Activated CD4-positive, alpha-beta T cell treated with anti-CD3 and anti-CD28 coated beads, Interleukin-2, amount 10 ng/mL, durations not matched to agents 7 days and 5 days (primary cell): Measurements from ENCODE around the gene CCDC152. TPM values are rescaled to one million over a fixed set of nuclear protein-coding genes. Genes with fewer than 3 reads are reported as not detected.
"Not testable (repeated sequence)": the region's sequence is repeated elsewhere in the genome, so short reads cannot be mapped to it uniquely, and the experiment has no call there.

Experiments
- CTCF ChIA-PET: fragments of 350-600 bp; sonication (Branson Sonifier 250); formaldehyde crosslinking; loops from one replicate; lab custom pipeline; 2021; ENCODE audit warnings: antibody characterized with exemption; lab: Charles Lee
- POLR2A ChIA-PET: fragments of 350-600 bp; sonication (Branson Sonifier 250); formaldehyde crosslinking; loops from one replicate; lab custom pipeline; 2021; ENCODE audit warnings: antibody characterized with exemption; lab: Charles Lee
- DNase-seq: peaks from one replicate; pipeline ENCODE4 v3.0.0-alpha.2; 2020
- H3K27ac Mint-ChIP-seq: one replicate; pipeline ENCODE4 v1.8.0; 2021; ENCODE audit warnings: mild to moderate bottlenecking, moderate library complexity, mixed read lengths
- H3K27me3 Mint-ChIP-seq: one replicate; pipeline ENCODE4 v1.8.0; 2021; ENCODE audit warnings: mixed read lengths
- H3K36me3 Mint-ChIP-seq: one replicate; pipeline ENCODE4 v1.8.0; 2021; ENCODE audit warnings: low read depth, mixed read lengths
- H3K4me1 Mint-ChIP-seq: one replicate; pipeline ENCODE4 v1.8.0; 2021; ENCODE audit warnings: mixed read lengths
- H3K4me3 Mint-ChIP-seq: one replicate; pipeline ENCODE4 v1.8.0; 2021; ENCODE audit warnings: mild to moderate bottlenecking, moderate library complexity, mixed read lengths
- H3K9me3 Mint-ChIP-seq: one replicate; pipeline ENCODE4 v1.8.0; 2021; ENCODE audit warnings: mixed read lengths
- total RNA-seq, 2 experiments: library from RNA; stranded (reverse); gene quantifications; one replicate each; pipeline ENCODE4 v1.2.3, GENCODE V29; 2021

The CCDC152 gene
- total RNA-seq, 2 experiments from 2014 or later, result 4.8 to 5.2 TPM

DNA sequence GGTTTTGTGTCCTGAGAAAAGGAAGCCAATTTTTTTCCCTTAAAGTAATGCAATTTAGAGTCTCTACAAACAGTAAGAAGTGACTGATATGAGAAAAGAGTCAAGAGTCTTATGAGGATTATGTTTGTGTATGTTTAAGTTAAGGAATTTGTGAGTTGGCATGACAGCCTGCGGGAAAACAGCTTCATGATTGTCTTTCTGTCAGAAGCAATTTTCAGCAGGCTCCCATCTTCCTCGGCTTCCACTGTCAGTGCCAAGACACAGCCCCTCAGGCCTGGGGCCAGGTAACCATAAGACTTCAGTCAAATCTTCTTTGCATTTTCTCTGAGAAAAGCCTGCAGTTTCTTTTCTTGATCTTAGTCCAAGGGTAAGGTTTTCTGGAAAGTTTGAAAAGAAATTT lies 72.1 kb downstream of the CCDC152 start:
- H3K4me1 Mint-ChIP-seq, result no peaks in the 10 kb centered on the region
- no peak overlapping the region for H3K27ac Mint-ChIP-seq
- ChIA-PET CTCF (no interaction called here), POLR2A (no interaction called here)
- no peaks in the 10 kb centered on the region for H3K36me3 Mint-ChIP-seq
- no peak for DNase-seq
- H3K4me3 Mint-ChIP-seq, result no peak overlapping the region
- H3K27me3 Mint-ChIP-seq, result peaks cover 4% of the 10 kb centered on the region
- H3K9me3 Mint-ChIP-seq, result no peaks in the 10 kb centered on the region

- no peak overlapping the region for H3K27ac Mint-ChIP-seq
Observed at GRCh38 chr5:42830924-42831323, 74.3 kb downstream of the CCDC152 start.

GRCh38 chr5:42832060-42832459 lies 75.4 kb downstream of the CCDC152 start:
- no peaks in the 10 kb centered on the region for H3K36me3 Mint-ChIP-seq
- CTCF ChIA-PET, result no interaction called here

More at GRCh38 chr5:42830924-42831323, 74.3 kb downstream of the CCDC152 start:
- no peak for DNase-seq
- H3K9me3 Mint-ChIP-seq, result no peaks in the 10 kb centered on the region
- H3K4me1 Mint-ChIP-seq, result no peaks in the 10 kb centered on the region
- ChIA-PET POLR2A (no interaction called here), CTCF (no interaction called here)
- no peaks in the 10 kb centered on the region for H3K36me3 Mint-ChIP-seq
- H3K4me3 Mint-ChIP-seq, result no peak overlapping the region
- peaks cover 4% of the 10 kb centered on the region for H3K27me3 Mint-ChIP-seq

GRCh38 chr5:42836070-42836769 lies 79.6 kb downstream of the CCDC152 start:
- no peak for DNase-seq
- CTCF ChIA-PET, result interaction anchor here (0.6 kb wide), 1 partner anchor 46 kb away, joined by 3 read pairs; no protein-coding TSS in a partner anchor
- no peaks in the 10 kb centered on the region for H3K9me3 Mint-ChIP-seq
- no peaks in the 10 kb centered on the region for H3K4me1 Mint-ChIP-seq
- H3K36me3 Mint-ChIP-seq, result no peaks in the 10 kb centered on the region
- POLR2A ChIA-PET, result no interaction called here
- no peak overlapping the region for H3K4me3 Mint-ChIP-seq
- peaks cover 5% of the 10 kb centered on the region for H3K27me3 Mint-ChIP-seq
- H3K27ac Mint-ChIP-seq, result no peak overlapping the region

More at GRCh38 chr5:42832060-42832459, 75.4 kb downstream of the CCDC152 start:
- POLR2A ChIA-PET, result no interaction called here
- H3K4me1 Mint-ChIP-seq, result no peaks in the 10 kb centered on the region
- no peaks in the 10 kb centered on the region for H3K9me3 Mint-ChIP-seq
- H3K27me3 Mint-ChIP-seq, result peaks cover 4% of the 10 kb centered on the region
- H3K27ac Mint-ChIP-seq, result no peak overlapping the region
- no peak overlapping the region for H3K4me3 Mint-ChIP-seq
- no peak for DNase-seq

GRCh38 chr5:42837601-42838000 lies 81.0 kb downstream of the CCDC152 start:
- ChIA-PET CTCF (no interaction called here), POLR2A (no interaction called here)
- no peaks in the 10 kb centered on the region for H3K36me3 Mint-ChIP-seq
- DNase-seq, result no peak
- H3K9me3 Mint-ChIP-seq, result no peaks in the 10 kb centered on the region
- H3K4me3 Mint-ChIP-seq, result no peak overlapping the region
- no peaks in the 10 kb centered on the region for H3K4me1 Mint-ChIP-seq
- H3K27me3 Mint-ChIP-seq, result peaks cover 5% of the 10 kb centered on the region
- no peak overlapping the region for H3K27ac Mint-ChIP-seq

- DNase-seq, result no peak
- POLR2A ChIA-PET, result no interaction called here
- Mint-ChIP-seq H3K36me3 (no peaks in the 10 kb centered on the region), H3K4me1 (no peaks in the 10 kb centered on the region), H3K27me3 (peaks cover 5% of the 10 kb centered on the region), H3K9me3 (no peaks in the 10 kb centered on the region), H3K4me3 (no peak overlapping the region), H3K27ac (no peak overlapping the region)
- CTCF ChIA-PET, result interaction anchor here (0.7 kb wide), 1 partner anchor 42 kb away, joined by 3 read pairs; no protein-coding TSS in a partner anchor
Observed at GRCh38 chr5:42839196-42839595, 82.6 kb downstream of the CCDC152 start.

GRCh38 chr5:42840269-42840668 lies 83.7 kb downstream of the CCDC152 start:
- Mint-ChIP-seq H3K27me3 (peaks cover 5% of the 10 kb centered on the region), H3K4me1 (no peaks in the 10 kb centered on the region), H3K4me3 (no peak overlapping the region), H3K27ac (no peak overlapping the region), H3K9me3 (no peaks in the 10 kb centered on the region), H3K36me3 (no peaks in the 10 kb centered on the region)
- ChIA-PET POLR2A (no interaction called here), CTCF (interaction anchor here (0.6 kb wide), 1 partner anchor 72 kb away, joined by 3 read pairs; no protein-coding TSS in a partner anchor)
- DNase-seq, result no peak

DNA sequence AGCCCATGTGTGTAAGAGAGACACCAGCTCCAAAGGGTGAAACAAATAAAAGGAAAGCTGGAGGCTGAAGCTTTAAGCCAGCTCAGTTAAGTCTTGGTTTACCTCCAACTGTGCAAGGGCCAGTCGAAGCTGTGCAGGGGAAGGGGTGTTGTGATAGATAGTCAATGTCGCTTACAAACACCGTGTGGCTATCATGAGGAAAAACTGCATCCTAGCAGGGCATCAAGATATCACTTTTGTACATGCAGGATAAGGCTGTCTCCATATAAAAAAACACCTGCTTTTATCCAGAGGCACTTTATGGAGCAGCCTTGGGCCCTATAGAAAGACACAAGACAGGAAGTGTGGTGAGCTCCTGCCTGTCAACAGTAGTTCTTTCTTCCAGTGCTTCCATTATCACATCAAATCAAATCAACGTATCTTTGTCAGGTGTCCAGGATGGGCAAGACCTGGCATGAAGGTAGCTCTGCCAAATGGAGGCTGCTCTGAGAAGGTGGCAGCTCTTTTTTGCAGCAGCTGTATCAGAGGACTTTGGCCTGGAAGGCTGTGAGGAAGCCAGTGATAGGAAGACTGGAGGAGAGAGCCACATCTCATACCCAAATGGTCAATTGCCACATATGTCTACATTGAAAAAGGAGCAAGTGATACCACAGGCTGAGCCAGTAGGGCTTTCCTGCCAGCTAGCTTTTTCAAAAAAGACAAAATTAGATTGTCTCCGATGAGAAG lies 84.4 kb downstream of the CCDC152 start:
- DNase-seq, result no peak
- ChIA-PET CTCF (interaction anchor here (1.0 kb wide), 1 partner anchor 68 kb away, joined by 3 read pairs; no protein-coding TSS in a partner anchor), POLR2A (no interaction called here)
- no peaks in the 10 kb centered on the region for H3K9me3 Mint-ChIP-seq
- H3K4me3 Mint-ChIP-seq, result no peak overlapping the region
- H3K27me3 Mint-ChIP-seq, result peaks cover 5% of the 10 kb centered on the region
- no peaks in the 10 kb centered on the region for H3K36me3 Mint-ChIP-seq
- H3K4me1 Mint-ChIP-seq, result no peaks in the 10 kb centered on the region
- H3K27ac Mint-ChIP-seq, result no peak overlapping the region

GRCh38 chr5:42842921-42843641 lies 86.5 kb downstream of the CCDC152 start:
- Mint-ChIP-seq H3K27ac (no peak overlapping the region), H3K27me3 (peaks cover 5% of the 10 kb centered on the region), H3K4me3 (no peak overlapping the region), H3K9me3 (no peaks in the 10 kb centered on the region), H3K36me3 (no peaks in the 10 kb centered on the region), H3K4me1 (no peaks in the 10 kb centered on the region)
- ChIA-PET POLR2A (no interaction called here), CTCF (no interaction called here)
- DNase-seq, result no peak

- POLR2A ChIA-PET, result no interaction called here
- no peak for DNase-seq
- Mint-ChIP-seq H3K36me3 (no peaks in the 10 kb centered on the region), H3K4me3 (no peak overlapping the region), H3K27me3 (peaks cover 8% of the 10 kb centered on the region), H3K9me3 (no peaks in the 10 kb centered on the region), H3K27ac (no peak overlapping the region), H3K4me1 (no peaks in the 10 kb centered on the region)
- CTCF ChIA-PET, result no interaction called here
Observed at GRCh38 chr5:42843675-42844292, 87.2 kb downstream of the CCDC152 start.

DNA sequence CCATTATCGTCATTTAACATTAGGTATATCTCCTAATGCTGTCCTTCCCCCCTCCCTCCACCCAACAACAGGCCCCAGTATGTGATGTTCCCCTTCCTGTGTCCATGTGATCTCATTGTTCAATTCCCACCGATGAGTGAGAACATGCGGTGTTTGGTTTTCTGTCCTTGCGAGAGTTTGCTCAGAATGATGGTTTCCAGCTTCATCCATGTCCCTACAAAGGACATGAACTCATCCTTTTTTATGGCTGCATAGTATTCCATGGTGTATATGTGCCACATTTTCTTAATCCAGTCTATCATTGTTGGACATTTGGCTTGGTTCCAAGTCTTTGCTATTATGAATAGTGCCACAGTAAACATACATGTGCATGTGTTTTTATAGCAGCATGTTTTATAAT lies 87.8 kb downstream of the CCDC152 start:
- DNase-seq, H3K27me3 Mint-ChIP-seq, H3K27ac Mint-ChIP-seq, H3K9me3 Mint-ChIP-seq, H3K4me3 Mint-ChIP-seq, H3K36me3 Mint-ChIP-seq, POLR2A ChIA-PET, CTCF ChIA-PET, H3K4me1 Mint-ChIP-seq: not testable (repeated sequence)

- H3K27ac Mint-ChIP-seq, result no peak overlapping the region
- H3K4me1 Mint-ChIP-seq, result no peaks in the 10 kb centered on the region
- no peaks in the 10 kb centered on the region for H3K9me3 Mint-ChIP-seq
- DNase-seq, result no peak
- peaks cover 7% of the 10 kb centered on the region for H3K27me3 Mint-ChIP-seq
- POLR2A ChIA-PET, result no interaction called here
- H3K4me3 Mint-ChIP-seq, result no peak overlapping the region
- no peaks in the 10 kb centered on the region for H3K36me3 Mint-ChIP-seq
- CTCF ChIA-PET, result interaction anchor here (0.6 kb wide), 1 partner anchor 282 kb away, joined by 5 read pairs; no protein-coding TSS in a partner anchor
Observed at GRCh38 chr5:42848545-42848944, 91.9 kb downstream of the CCDC152 start.
